NCI-H69 (cell line): Measurements from ENCODE around the gene ABCA9.
A peak's percentile ranks its signal among the peaks of the same experiment; 100 is the strongest.

ENCODE experiments used
- DNase-seq: peaks from one replicate; lab custom pipeline; 2025; lab: John Stamatoyannopoulos, UW

ABCA9 gene

DNA sequence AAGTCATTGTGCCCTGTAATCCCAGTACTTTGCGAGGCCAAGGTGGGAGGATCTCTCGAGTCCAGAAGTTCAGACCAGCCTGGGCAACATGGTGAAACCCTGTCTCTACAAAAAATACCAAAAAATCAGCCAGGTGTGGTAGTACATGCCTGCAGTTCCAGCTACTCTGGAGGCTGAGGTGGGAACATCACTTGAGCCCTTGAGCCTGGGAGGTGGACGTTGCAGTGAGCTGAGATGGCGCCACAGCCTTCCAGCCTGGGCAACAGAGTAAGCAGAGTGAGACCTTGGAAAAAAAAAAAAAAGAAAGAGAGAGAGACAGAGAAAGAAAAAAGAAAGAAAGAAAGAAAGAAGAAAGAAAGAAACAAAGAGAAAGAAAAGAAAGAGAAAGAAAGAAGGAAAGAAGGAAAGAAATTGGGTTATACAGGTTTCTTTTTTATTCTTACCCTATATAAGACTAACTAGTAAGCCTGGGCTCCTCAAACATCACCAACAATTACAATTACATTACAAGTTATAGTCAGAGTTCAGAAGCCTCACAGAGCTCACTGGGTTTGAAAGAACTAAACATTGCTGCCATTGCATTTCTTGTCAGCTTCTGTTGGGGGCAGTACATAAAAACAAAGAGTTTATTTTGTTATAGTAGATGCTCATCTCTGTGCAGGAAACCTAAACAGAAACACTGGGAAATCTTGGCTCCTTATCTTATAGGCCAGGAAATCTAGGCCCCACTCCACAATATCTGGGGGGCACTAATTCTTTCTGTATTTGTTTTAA is 6.7 kb upstream of the ABCA9 start:
- DNase-seq, result no peak

DNA sequence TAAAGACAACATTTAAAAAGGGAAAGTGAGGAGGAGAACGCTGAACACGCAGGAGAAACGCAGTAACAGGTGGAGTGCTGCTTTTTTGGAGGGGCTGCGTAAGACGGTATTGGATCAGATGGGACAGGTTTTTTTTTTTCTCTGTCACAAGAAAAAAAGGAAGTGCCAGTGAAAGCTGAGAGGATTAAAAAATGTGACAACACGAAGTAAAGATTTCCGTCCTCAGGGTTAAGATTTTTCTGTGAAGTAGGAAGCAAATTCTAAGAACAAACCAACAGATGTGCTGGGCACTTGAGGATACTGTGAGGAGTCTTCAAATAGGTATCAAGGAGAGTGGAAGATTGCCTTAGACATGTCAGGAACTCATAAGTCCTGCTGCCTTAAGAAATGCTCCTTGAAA is 5.8 kb upstream of the ABCA9 start:
- no peak for DNase-seq

DNA sequence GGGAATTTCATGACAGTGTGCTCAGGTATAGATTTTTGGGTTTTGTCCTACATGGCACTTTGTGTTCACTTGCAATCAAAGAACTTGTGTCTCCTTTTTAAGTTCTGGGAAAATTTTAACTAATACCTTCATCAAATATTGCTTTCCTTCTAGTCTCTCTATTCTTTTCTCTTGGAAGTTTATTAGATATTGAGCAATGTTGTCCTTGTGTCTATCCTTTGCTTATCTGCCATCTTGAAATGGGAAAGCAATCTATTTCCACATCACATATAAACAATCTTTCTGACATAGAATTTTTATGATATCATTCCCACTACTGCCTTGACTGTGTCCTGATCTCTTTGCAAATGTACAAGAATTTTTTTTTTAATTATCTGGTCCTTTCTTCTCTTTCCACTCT is 4.4 kb upstream of the ABCA9 start:
- DNase-seq, result no peak

DNA sequence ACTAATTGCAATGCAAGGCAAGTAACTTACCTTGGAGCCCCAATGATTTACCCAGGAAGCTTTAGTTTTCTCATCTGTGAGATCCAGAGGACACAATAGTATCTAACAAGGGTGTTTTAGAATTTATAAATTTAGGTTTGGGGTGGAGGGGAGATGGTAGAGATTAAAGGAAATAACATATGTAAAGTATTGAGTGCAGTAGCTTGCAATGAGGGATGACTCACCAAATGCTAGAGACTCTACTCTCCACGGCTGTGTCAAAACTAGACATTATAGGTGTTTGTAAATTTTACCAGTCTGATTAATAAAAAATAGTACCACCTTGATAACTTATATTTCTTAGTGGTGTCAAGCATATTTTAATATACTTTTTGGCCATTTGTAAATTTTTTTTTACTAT is 3.7 kb upstream of the ABCA9 start:
- no peak for DNase-seq

DNA sequence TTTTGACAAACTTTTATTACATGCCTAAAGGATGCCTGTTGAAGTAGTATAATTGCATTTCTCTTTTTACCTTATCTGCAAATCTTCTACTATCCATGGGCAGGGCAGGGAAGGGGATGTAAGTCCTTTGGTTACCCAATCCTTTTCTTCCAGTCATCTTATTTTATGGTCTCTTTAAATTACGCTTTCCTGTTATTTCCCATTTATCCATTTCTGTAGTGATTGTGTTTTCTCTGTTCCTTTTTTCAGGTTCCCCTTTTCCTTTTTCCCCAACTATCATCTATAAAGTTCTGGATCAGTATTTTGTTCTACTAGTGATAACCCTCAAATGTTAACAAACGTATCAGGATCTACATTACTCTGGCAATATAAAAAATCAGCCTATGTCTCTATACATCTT is 3.3 kb upstream of the ABCA9 start:
- DNase-seq, result no peak

DNA sequence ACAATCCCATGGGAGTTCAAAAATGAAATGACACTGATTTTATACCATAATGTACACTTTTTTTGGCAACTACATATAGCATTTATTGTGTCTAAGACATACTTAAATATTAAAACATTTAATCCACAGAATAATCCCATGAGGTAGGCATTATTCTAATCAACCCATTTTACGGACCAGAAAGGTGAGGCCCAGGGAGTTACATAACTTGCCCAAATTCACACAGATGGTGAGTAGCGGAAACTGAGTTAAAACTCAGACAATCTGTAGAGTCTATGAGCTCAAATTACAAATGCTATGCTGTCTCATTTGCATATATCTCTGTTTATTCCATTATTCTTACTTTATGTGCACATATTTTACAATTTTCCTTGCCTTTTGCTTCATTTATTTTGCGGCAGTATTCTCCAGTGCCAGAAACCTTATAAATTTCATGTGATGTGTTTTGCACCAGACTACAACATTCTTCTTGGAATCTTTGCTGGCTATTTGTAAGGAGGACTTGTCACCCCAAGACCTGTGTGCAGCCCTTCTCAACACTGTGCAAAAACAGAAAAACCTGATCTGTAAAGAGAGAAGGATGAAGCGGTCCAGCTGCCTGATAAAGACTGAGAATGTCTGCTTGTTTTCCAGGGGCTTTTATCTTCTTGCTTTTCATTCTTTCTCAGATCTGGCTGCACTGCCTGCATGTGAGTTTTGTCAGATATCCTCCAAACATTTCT is 2.3 kb upstream of the ABCA9 start:
- DNase-seq, result no peak

DNA sequence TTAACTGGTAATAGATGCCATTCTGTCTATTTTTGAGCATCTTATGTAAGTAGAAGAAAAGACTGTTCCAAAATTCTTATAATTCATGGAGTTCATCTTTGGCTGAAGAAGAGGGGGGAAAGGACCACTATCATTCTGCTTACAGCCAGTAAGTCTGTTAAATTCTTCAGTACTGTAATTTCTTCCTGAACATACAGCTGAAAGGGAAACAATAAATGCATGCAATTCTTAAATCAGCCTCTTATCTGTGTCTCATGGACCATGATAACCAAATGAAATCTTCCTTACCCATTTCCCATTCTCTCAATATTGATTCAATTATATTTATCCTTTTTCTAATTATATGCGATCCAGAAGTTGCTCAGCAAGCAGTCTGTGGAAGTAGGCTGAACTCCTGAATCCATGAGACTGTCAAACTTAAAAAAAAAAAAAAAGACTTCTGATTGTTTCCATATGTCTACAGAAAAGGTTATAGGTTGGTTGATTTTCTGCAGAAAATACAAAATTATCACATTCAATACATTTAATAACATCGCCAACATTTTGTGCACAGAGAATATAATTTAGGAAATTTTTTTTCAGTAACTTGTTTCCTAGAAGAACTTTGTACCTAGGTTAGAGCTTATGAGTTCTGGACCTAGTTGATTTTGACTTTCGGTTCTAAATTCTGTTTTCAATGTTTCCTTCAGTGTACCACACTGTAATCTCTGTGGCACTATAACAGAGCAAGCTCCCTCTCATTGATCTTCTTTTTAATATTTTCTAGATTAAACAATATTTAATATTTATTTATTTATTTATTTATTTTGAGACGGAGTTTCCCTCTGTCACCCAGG is 1.2 kb upstream of the ABCA9 start:
- DNase-seq, result no peak

DNA sequence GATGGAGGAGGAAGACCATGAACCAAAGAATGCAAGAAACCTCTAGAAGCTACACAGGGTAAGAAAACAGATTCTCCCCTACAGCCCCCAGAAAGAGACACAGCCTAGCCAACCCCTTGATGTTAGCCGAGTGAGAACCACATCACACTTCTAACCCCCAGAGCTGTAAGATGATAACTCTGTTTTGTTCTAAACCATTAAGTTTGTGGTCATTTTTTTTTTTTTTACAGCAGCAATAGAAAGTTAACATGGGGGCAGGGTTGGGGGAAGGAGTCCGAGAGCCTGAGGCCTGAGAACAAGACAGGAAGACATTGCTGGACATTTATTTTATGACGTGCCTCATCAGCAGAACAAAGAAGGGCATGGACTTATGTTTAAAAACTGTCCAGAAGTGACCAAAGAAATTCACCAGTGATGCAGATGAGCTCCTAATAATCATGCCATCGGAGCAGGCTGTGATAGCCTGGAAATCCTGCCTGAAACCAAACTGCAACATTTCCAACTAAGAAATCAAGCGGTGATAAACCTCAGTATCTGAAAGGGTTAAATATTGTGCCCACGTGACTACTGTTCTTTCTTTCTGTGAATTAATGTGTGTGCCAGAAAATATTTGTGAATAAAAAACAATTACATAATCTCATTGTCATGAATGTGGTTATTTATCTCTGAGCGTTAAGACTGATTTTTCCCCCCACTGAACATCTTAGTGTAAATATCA is 1.1 kb downstream of the ABCA9 start:
- no peak for DNase-seq

DNA sequence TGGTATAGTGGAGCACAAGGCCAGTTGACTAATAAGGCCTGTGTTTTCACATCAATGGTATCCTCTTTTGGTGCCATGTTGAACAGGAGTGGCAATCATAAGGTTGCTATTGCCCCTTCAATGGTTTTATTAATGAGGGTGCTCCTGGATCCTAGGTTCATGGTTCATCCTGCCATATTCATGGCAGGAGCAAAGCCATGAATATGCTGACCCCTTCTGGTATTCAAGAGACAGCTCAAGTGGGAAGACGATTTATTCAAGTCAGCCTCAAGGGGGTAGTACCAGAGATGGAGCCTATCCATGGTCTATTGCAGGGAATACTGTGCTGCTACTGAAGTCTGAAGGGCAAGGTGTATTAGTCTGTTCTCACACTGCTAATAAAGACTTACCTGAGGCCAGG is 2.6 kb downstream of the ABCA9 start:
- DNase-seq, result peak; percentile 9

DNA sequence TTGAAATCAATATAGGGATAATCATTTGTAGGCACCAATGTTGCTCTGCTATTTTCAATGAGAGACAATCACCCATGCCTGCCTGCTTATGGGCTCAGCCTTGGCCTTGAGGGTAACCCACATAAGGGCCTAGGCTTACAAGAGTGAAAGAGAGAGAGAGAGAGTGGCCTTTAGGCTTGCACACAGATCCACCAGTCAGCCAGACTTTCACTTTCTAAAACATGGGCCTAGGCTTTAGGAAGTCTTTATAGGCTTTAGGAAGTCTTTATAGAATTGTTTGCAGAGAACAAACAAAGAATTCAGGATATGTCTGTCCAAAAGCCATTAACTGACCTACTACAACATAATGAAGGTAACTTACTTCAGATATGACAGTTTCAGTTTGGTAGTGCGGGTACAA is 3.4 kb downstream of the ABCA9 start:
- no peak for DNase-seq

DNA sequence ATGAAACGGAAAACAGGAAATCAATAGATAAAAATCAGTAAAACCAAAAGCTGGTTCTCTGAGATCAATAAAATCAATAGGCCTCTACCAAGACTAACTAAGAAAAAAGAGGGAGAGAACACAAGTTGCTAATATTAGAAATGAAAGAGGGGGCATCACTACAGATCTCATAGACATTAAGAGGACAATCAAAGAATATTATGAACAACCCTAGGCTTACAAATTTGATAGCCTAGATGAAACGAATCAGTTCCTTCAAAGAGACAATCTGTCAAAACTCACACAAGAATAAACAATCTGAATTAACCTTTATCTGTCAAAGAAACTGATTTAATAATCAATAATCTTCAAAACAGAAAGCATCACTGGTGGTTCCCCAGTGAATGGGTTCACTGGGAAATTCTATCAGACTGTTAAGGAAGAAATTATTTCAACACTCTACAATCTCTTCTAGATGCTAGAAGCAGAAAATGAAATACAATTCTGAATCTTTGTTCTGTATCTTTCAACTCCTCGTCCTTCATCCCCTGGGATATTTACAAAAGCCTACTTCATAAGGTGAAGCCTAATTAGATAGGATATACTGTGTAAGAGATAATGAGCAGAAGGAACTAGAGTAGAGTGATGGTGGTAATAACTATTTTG is 4.4 kb downstream of the ABCA9 start:
- DNase-seq, result no peak

DNA sequence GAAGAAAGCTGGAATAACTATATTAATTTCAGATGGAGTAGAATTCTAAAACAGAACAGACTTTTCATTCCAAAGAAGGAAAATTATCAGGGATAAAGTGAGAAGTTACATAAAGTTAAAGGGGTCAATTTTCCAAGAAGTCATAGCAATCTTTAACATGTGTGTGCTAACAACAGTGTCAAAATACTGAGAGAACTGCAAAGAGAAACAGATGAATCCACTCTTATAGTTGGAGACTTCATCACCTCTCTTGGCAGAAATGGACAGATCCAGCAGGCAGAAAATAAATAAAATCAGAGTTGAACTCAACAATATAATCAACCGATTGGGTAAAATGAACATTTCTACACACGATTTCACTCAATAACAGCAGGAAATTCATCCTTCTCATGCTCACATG is 5.4 kb downstream of the ABCA9 start:
- DNase-seq, result no peak

DNA sequence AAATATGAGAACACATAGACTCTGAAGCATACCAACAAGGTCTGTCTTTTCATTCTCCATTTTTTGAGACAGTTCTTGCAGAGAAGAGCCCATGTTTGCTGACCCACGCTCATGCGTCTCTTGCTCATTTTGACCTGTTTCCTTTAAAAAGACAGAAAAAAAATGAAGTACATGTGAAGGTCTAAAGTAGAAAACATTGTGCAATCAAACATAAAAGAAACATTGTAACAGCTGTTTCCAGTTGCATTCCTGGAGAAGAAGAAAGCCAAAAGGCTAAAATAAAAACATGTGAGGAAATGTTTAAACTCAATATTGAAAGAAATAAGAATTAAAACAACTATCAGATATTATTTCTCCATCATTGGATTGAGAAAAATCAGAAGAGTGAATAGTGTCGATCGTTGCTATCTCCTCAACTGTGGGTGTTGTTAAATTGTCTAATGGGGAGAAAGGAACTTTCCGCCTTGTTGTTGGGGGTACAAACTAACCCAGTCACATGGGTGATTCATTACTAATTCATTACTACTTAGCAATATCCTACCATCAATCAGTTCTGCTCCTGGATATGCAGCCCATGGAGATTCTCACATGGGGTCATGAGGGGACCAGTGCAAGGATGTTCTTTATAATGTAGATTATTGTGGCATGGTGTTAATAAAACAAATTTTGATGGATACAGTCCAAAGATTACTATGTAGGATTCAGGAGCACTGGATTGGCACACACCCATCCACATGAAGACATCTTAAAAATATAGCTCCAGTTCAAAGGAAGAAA is 9.5 kb downstream of the ABCA9 start:
- no peak for DNase-seq

DNA sequence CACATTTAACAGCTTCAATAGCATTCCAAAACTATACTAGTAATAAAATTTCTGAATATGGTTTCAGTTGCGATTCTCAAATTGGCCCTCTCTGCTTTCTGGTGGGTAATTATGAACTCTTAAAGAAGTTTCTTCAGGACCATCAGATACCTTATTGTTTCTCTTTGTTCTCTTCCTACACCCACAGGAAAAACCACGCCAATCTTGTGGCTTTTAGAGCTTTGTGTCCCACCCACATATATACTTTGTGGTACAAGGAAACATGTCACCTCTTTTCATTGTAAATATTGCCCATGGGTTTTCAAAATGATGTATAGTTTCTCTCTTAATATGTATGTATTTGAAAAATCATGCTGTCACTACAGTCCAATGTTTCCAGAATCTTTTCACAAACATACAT is 12.1 kb downstream of the ABCA9 start:
- no peak for DNase-seq

DNA sequence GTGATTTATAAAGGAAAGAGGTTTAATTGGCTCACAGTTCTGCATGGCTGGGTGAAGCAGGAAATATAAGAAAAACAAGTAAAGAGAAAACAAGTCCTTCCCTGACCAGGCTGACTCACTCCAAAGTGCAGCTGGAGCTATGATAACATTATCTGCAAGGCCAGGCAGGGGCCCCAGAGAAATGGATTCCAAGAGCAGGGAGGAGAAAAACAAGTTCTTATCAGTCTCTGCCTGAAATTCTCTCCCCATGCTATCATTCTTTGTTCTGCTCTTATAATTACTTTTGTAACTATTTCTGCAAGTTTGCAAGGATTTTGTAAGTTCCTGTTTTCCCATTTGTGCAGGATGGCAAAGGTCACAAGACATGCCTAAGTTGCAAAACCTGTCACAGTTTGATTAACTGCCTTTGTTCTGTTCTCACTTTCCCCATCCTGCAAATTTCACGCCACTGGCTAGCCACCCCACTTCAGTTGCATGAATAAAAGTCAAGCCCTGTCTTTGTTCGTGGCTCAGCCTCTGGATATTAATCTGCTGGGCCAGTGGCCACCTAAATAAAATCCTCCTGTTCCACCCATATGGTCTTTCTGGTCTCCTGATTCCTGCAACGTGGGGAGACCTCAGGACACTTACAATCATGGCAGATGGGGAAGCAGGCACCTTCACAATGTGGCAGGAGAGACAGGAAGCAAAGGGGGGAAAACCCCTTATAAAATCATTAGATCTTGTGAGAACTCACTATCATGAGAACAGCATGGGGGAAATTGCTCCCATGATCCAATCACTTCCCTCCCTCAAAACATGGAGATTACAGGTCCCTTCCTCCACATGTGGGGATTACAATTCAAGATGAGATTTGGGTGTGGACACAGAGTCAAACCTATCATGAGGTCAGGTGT is 13.1 kb downstream of the ABCA9 start:
- no peak for DNase-seq

DNA sequence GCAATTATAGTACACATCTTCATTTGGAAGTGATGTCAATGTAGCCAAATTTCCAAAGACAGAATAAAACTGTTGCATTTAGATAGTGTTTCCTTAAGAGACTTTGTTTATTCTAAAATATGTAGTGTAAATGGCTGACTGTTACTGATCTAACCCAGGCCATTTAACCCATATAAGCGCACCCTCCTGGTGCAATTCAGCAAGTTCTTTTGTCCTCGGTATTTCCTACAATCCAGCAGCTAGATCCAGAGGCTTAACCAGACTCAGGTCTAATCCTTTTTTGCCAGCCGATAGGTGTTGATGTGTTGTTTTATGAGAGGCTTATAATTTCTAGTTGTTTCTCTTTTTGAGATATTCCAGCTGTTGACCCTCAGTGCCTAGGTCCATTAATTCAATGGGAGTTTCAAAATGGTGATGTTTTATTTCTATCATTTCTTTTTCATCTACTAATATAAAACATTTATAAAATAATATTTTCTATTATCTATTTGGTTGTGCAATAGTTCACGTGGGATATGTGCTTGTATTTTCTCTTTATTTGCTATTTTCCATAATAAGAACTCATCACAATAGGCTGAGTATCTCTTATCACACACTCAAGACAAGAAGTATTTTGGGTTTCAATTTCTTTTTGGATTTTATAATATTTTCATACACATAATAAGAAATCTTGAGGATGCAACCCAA is 14.5 kb downstream of the ABCA9 start:
- DNase-seq, result no peak

DNA sequence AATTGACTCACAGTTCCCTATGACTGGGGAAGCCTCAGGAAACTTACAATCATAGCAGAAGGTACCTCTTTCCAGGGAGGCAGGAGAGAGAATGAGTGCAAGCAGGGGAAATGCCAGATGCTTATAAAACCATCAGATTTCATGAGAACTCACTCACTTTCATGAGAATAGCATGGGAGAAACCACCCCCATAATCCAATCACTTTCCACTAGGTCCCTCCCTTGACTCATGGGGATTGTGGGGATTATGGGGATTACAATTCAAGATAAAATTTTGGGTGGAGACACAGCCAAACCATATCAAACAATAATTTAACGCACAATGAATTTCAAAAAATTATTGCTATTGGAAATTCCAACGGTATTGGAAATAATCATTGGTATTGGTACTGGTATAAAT is 15.1 kb downstream of the ABCA9 start:
- DNase-seq, result no peak

DNA sequence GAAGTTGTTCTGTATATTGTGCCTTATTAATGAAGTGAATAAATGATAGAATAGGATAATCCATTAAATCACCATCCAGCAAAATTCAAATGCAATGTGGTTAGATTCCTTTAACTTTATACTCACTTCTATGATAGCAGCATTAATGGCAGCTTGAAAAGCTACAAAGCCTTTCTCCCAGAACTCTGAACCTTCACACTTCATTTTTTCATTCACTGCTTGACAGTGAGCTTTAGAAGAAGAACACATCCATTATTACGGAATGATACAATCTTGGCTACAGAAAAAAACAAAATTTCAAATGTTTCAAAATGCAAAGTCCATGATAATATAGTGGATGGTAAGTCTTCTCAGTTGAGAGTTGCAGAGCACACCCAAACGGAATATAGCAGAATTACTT is 16.4 kb downstream of the ABCA9 start:
- no peak for DNase-seq

DNA sequence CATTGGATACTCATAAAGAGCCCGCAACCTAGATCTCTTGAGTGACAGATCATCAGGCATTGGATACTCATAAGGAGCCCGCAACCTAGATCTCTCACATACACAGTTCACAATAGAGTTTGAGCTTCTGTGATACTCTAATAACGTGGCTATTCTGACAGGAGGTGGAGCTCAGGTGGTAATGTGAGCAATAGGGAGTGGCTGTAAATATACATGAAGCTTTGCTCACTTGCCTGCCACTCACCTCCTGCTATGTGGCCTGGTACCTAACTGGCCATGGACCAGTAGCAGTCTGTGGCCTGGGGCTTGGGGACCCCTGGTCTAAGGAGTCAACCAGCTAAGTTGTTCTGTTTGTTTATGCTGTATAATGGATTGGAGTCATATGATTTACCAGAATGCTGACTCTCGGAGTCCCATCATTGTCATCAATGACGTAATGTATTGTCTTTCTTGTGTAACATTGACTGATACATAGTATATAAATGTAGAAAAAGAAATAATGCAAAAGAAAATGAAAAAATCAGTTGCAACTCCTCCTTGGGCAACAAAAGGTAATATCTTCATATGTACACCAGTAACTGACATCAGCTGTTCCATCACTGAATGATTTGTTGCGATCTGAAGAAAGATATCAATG is 17.5 kb downstream of the ABCA9 start:
- DNase-seq, result no peak
